HG03558 (cell line): ENCODE results near the gene NCK1.
"Not testable (repeated sequence)": the region's sequence is repeated elsewhere in the genome, so short reads cannot be mapped to it uniquely, and the experiment has no call there.

Experiments used
- ATAC-seq: cut with Tn5 transposase; IDR thresholded peaks from one replicate; pipeline ENCODE4 v1.9.1; 2021; ENCODE audit warnings: moderate number of reproducible peaks; ENCODE audit not compliant: unreplicated experiment; ENCODE audit errors: extremely low read depth

Gene NCK1

GRCh38 chr3:136939489-136939888, 77.5 kb downstream of the NCK1 start:
- no peak for ATAC-seq

DNA sequence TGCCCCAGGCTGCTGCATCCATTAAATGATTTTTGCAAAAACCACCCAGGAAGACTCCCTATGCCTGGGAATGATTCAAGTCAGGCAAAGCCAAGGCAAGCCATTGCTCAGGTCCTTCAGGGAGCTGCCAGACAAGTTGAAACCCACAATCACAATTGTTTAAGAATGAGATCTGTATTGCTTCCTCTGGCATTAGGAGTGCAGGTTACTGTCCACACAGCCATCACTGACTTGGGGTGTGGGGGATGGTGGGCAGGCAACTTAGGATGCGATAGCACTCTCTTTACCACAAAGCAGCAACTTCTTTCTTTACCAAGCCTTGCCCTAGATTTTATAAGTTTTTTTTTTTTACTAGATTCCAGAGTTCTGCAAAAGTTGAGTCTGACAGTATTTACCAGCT, 80.8 kb downstream of the NCK1 start:
- no peak for ATAC-seq

- ATAC-seq: no peak
Observed at GRCh38 chr3:136943436-136943835, 81.4 kb downstream of the NCK1 start.

GRCh38 chr3:136946978-136947377, 85.0 kb downstream of the NCK1 start:
- ATAC-seq: no peak

- ATAC-seq: no peak
Observed at GRCh38 chr3:136947477-136947876, 85.5 kb downstream of the NCK1 start.

DNA sequence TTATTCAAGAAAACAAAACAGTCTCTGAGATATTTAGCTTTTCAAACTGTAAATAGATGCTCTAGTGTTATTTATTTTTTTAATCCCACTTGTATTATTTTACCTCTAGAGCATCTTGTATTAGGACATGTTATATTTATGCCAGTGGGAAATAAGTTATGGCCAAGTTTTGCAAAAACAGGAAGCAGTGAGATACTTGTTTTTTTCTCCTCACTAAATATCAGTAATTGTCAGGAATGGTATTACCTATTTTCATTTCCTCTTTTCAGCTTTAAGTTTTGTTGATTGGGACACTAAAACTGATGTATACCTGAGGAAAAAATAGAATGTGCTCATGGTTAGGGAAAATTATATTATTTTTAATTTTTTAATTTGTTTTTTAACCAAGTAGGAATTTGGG, 87.1 kb downstream of the NCK1 start:
- no peak for ATAC-seq

DNA sequence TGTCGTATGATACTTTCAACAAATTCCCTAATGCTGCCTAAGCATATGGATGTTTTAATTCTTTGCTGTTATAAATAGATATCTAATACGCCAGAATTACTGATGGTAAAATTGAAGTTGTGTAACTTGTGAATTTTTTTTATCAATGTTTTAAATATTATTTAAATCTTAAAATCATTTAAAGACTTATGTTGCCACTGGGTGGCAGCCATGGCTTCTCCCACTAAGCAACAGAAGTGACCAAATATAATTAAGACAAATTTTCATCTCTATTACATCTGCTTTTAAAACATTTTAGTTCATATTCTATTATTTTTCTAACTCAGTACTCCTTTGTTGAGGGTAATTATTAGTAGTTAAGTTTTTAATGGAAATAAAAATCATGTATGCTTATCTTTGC, 87.7 kb downstream of the NCK1 start:
- no peak for ATAC-seq

GRCh38 chr3:136950623-136951022, 88.6 kb downstream of the NCK1 start:
- no peak for ATAC-seq

DNA sequence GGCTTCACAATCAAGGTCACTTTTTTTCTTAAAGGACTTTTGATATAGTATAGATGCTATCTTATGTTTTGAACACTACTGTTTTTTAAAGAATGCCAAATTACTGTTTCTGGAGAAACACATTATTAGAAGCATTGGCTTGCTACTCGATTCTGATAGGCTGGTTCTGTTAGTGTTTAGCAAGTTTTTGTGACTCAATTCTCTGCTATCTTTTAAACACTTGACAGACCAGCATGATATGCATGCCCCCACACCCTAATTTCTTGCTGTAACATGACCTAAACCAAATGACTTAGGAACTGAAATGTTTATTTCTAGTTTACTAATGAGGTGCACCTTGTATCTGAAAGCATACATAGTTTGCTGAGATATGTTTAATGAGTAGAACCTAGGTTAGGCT, 90.3 kb downstream of the NCK1 start:
- no peak for ATAC-seq

DNA sequence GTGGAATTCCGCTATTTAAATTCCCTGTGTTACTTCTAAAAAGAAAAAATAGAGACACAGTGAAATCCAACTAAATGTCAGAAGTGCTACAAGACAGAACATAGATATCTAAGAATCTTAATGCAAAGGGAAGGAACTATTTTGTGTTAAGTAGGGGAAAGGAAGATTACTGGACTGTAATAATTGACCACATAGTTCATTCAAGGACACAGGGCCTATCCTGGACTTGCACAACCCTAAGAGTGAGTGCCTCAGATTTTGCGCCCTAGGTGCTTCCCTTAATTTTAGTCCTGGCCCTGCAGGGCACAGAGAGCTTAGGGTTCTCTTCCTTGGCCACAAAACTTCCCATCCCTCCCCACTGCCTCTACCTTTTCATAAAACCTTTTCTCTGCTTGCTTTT, 92.2 kb downstream of the NCK1 start:
- ATAC-seq: no peak

- ATAC-seq: no peak
Observed at GRCh38 chr3:136954980-136955780, 93.2 kb downstream of the NCK1 start.

DNA sequence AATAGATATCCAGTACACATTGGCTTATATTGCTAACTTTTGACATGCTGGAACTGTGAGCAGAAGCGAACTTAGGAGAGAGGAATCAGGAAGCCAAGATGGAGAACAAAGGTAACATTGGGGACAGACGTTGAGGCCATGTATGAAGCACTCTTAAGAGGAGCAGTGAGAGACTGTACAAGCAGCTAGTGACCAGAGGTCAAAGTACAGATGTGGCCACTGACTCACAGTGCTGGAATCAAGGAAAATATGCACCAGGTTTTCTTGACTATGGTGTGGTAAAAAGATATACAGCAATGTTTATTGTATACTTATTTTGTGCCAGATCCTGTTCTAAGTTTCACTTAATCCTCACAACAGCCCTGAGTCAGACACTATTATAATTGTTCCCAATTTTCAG, 93.8 kb downstream of the NCK1 start:
- no peak for ATAC-seq

DNA sequence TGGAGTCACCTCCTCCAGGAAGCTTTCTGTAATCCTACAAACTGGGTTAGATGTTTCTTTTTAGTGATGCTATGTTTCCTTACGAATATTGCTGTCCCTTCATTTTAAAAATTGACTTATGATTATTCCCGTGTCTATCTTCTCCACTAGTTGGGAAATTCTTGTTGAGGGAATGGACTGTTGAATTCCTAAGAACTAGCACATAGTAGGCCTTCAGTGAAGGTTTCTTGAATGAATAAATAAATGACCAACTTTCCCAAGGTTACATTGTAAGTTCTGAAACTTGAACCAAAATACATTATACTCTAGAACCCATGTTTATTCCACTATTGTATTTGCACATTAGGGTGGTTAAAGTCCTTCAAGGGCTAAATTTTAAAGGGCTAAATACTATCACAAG, 95.0 kb downstream of the NCK1 start:
- ATAC-seq: no peak

DNA sequence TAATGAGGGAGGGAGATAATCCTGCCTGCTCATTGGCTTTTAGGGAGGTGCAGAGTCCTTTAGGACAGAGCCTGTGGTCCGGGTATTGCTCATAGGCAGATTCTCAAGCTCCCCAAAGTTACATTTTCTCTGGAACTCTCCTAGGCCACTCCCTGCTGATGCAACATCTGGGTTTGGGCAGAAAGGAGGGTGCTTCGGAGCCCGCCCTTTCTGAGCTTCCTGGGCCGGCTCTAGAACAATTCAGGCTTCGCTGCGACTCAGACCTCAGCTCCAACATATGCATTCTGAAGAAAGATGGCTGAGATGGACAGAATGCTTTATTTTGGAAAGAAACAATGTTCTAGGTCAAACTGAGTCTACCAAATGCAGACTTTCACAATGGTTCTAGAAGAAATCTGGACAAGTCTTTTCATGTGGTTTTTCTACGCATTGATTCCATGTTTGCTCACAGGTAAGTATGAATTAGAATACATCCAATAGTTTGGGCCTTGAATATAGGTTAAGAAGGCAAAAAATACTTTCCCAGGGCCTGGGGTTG, 95.8 kb downstream of the NCK1 start, which contains the start of gene IL20RB:
TSS of gene IL20RB (plus strand) at position 233 of the 538 bp plus-strand sequence. CDS start at position 364, 131 bp downstream.
- ATAC-seq: no peak

DNA sequence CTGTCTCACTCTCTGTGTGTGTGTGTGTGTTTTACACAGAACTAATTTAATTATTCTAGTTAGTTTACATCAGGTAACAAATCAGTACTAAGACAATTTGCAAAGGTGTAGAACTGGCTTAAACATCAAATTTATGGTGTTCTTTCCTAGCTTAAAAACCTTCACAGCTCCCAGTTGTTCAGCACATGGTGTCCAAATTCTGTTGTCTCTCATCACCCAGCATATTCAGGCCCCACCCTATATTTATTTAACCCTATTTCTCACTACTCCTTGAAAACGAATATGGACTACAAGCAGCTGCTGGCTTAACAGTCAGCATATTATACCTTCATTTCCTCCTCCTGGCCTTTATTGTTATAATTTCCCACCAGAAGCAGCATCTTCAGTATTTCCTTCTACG, 96.9 kb downstream of the NCK1 start:
- no peak for ATAC-seq

DNA sequence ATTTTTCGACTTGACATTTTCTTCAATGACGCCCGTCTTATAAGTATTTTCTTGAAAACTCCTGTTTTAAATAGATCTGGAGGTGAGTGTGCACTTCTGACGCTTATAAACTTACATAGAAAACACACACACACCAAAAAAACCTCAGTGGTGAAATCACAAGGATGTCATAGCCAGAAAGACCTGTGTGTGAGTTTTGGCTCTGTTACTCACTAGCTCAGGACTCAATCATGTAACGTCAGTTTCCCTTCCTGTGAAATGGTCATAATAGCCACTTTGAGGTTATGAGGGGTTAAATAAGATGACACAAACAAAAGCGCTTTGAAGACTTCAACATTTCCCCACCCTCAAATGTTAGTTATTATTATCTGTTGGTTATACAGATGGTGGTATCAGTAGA, 97.6 kb downstream of the NCK1 start:
- no peak for ATAC-seq

- no peak for ATAC-seq
Observed at GRCh38 chr3:136960838-136961836, 99.1 kb downstream of the NCK1 start.

DNA sequence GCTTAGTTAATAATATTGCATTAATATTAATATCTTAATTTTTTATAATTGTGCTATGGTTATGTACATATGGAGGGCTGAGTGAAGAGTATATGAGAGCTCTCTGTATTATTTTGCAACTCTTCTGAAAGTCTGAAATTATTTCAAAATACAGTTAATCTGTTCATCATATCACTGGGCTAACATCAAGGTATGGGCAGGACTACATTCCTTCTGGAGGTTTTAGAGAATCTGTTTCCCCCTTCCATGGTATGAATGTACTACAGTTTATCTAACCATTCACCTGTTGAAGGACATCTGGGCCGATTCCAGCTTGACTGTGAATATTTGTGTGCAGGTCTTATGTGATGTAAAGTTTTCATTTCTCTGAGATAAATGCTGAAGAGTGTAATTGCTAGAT, 100.9 kb downstream of the NCK1 start:
- ATAC-seq: no peak

GRCh38 chr3:136969539-136969938, 107.5 kb downstream of the NCK1 start:
- ATAC-seq: not testable (repeated sequence)

DNA sequence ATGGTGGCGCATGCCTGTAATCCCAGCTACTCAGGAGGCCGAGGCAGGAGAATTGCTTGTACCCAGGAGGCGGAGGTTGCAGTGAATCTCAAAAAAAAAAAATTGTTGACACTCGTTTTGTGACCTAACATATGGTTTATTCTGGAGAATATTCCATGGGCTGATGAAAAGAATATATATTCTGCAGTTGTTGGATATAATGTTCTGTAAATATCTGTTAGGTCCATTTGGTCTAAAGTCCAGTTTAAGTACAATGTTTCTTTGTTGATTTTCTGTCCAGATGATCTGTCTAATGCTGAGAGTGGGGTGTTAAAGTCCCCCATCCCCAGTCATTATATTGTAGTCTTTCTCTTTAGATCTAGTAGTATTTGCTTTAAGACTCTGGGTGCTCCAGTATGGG, 111.3 kb downstream of the NCK1 start:
- ATAC-seq: no peak

DNA sequence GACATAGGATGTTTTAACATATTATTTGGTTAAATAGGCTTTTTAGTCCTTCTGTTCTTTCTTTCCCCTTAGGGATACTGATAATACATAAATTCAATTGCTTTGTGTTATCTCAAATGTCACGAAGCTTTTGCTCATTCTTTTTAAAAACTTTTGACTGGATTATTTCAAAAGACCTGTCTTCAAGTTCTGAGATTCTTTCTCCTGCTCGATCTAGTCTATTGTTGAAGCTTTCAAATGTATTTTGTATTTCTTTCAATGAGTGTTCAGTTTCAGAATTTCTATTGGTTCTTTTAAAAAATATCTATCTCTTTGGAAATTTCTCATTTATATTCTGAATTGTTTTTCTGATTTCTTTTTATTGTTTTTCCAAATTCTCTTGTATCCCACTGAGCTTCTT, 112.7 kb downstream of the NCK1 start:
- ATAC-seq: no peak
